Smooth muscle cell of the pulmonary artery (primary cell): Measurements from ENCODE around the gene TTC9B. TPM values are rescaled to one million over a fixed set of nuclear protein-coding genes. Genes with fewer than 3 reads are reported as not detected.

Experiments used
- total RNA-seq: library from RNA; depleted of rRNA; stranded (reverse); fragments of >200 nt; gene quantifications from 2 replicates; pipeline ENCODE4 v1.2.3, GENCODE V29; 2014

Gene TTC9B
- total RNA-seq = not detected in 2 replicates

DNA sequence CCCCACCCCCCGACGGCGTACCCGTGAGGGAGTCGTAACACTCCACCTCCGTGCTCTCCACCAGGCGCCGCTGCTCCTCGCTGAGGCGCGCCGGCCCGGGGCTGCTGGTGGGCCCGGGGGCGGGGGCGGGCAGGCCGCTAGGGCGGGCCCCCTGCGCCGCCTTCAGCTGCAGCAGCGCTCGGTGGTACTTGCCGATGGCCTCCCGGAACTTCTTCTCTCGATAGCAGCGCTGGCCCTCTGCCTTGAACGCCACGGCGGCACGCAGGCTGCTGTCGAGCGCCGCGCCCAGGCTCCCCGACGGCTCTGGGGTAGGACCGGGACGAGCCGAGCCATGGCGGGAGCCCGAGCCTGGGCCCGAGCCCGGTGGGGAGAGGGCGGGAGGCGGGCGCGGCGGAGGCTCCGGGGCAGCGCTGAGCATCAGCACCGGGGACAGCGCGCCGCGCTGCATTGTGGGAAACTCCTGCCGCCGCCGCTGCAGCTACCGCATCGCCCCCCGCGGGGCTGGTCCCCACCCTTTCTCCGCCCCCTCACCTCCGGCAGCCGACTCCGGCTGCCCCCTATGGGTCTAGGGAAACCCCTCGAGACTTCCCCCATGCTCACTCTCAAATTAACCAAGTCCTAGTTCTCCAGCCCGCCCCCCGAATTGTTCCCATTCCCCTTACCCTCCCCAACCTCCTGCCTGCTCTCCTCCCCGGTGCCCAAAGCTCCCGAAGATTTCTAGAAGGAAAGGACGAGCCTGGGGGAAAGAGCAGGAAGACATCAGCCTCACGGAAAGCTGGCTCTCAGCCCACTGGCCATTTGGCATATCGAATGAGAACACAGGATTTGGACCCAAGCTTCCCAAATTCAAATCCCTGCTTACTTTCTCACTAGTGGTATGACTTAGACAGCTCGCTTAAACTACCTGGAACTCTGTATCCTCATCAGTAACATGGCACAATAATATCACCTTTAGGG, at the start of gene TTC9B:
Gene TTC9B, minus strand, starts transcription at position 451 of the 957 bp plus-strand sequence. Its CDS starts 3 bp downstream, at position 448.

DNA sequence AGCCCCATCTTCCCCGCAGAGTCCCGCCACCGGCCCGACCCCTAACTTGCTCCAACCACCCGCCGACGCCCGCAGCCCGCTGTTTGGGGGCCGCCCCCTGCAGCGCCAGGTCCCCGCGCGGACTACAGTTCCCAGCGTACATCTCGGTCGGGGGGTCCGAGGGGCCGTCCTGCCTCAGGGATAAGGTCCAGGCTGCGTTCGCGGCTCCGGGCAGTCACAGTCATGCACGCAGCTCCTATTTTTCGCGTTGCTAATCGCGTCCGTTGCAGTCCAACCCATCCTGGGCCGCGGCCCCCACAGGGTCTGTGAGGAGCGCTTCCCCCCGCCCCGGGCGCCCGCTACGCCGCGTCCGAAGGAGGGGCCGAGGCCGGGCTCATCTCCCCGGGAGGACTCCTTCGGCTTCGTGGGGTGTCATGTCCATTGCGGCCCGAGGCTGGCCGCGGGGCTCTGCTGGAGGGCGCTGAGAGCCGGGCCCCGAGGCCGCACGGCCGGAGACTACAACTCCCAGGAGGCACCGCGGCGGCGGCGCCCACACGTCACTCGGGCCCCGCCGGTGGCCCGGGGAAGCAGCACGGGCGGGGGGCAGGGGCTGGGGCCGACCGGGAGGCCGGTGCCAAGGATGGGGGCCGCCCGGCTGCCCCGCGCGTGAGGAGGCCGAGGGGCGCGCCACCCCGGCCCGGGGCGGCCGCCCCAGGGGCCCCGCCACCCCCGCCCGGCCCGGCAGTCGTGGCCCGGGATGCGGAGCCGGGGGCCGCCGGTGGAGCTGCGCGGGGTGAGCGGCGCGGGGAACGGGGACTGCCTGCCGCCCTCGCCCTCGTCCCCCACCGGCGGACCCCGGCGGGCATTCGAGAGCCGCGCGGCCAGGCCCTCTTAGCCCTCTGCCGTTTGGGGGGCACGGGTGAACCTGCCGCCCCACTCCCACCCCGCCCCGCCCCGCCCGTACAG, 27.0 kb downstream of the TTC9B start, which contains the start of gene MAP3K10:
Gene MAP3K10, plus strand, starts transcription at position 536 of the 945 bp plus-strand sequence. CDS start 606 bp downstream, outside the sequence.

Other genes starting within 250 kb of the TTC9B start
- 107 and 131 TPM in 2 replicates for gene PSMC4, start 247.2 kb downstream of the TTC9B start, total RNA-seq
- 6.2 and 8.4 TPM in 2 replicates for gene ZNF546, start 221.3 kb downstream of the TTC9B start, total RNA-seq
- gene ZNF780B, start 162.2 kb downstream of the TTC9B start, total RNA-seq = 13.4 and 15.6 TPM in 2 replicates
- gene ZNF780A, start 127.4 kb downstream of the TTC9B start, total RNA-seq = 14.1 and 15.1 TPM in 2 replicates
- 8.6 and 11.6 TPM in 2 replicates for gene MAP3K10, start 27.0 kb downstream of the TTC9B start, total RNA-seq
- gene CCNP, start 8.3 kb upstream of the TTC9B start, total RNA-seq = 0.13 TPM in 2 replicates
- 102 and 128 TPM in 2 replicates for gene AKT2, start 67.0 kb upstream of the TTC9B start, total RNA-seq
- gene C19orf47, start 130.0 kb upstream of the TTC9B start, total RNA-seq = 7.1 and 7.4 TPM in 2 replicates
- gene PLD3, start 130.3 kb upstream of the TTC9B start, total RNA-seq = 410 and 687 TPM in 2 replicates
- 0.13 and 0.17 TPM in 2 replicates for gene HIPK4, start 171.8 kb upstream of the TTC9B start, total RNA-seq
- 1.4 and 1.6 TPM in 2 replicates for gene PRX, start 195.0 kb upstream of the TTC9B start, total RNA-seq
- gene SERTAD1, start 207.6 kb upstream of the TTC9B start, total RNA-seq = 12.4 and 15.1 TPM in 2 replicates
- 16.7 and 17.2 TPM in 2 replicates for gene SERTAD3, start 226.0 kb upstream of the TTC9B start, total RNA-seq
- 52.7 and 69.2 TPM in 2 replicates for gene BLVRB, start 247.4 kb upstream of the TTC9B start, total RNA-seq
- 1.2 and 5.3 TPM in 2 replicates for gene SPTBN4, start 248.6 kb upstream of the TTC9B start, total RNA-seq